ENCODE measurements around the gene LAMP5.

The LAMP5 gene

GRCh38 chr20:9534025-9534424 lies 19.6 kb downstream of the LAMP5 start:
- no peak for DNase-seq

- DNase-seq = no peak
Measured at GRCh38 chr20:9535449-9535848, 21.1 kb downstream of the LAMP5 start.

- DNase-seq = no peak
Measured at GRCh38 chr20:9543214-9543613, 28.8 kb downstream of the LAMP5 start.

GRCh38 chr20:9550283-9550682 lies 35.9 kb downstream of the LAMP5 start:
- DNase-seq = no peak

- no peak for DNase-seq
Measured at GRCh38 chr20:9550871-9551270, 36.5 kb downstream of the LAMP5 start.

GRCh38 chr20:9551808-9552550 lies 37.6 kb downstream of the LAMP5 start:
- DNase-seq = peak in 1 of 56 donors; percentile 8

GRCh38 chr20:9555781-9556180 lies 41.4 kb downstream of the LAMP5 start:
- DNase-seq = no peak

- DNase-seq = no peak
Measured at GRCh38 chr20:9557411-9557810, 43.0 kb downstream of the LAMP5 start.

- DNase-seq = no peak
Measured at GRCh38 chr20:9565910-9566550, 51.6 kb downstream of the LAMP5 start.

- DNase-seq = no peak
Measured at GRCh38 chr20:9566977-9567376, 52.6 kb downstream of the LAMP5 start.

GRCh38 chr20:9570612-9571011 lies 56.2 kb downstream of the LAMP5 start:
- DNase-seq = no peak

GRCh38 chr20:9571783-9572182 lies 57.4 kb downstream of the LAMP5 start:
- no peak for DNase-seq

- no peak for DNase-seq
Measured at GRCh38 chr20:9572670-9573069, 58.3 kb downstream of the LAMP5 start.

- DNase-seq = peak in 3 of 56 donors; percentile 4 to 6 (median 4)
Measured at GRCh38 chr20:9573335-9574151, 59.2 kb downstream of the LAMP5 start.

- no peak for DNase-seq
Measured at GRCh38 chr20:9574181-9574580, 59.8 kb downstream of the LAMP5 start.

GRCh38 chr20:9574776-9575175 lies 60.4 kb downstream of the LAMP5 start:
- no peak for DNase-seq

- DNase-seq = no peak
Measured at GRCh38 chr20:9575836-9576235, 61.4 kb downstream of the LAMP5 start.

GRCh38 chr20:9576695-9577094 lies 62.3 kb downstream of the LAMP5 start:
- DNase-seq = no peak

GRCh38 chr20:9577397-9577796 lies 63.0 kb downstream of the LAMP5 start:
- DNase-seq = peak in 1 of 56 donors; percentile 26

- no peak for DNase-seq
Measured at GRCh38 chr20:9578594-9578993, 64.2 kb downstream of the LAMP5 start.

All from amygdala (tissue), 56 donors.